D721Med (cell line): ENCODE data around the gene EFCAB11.

Source experiments
- DNase-seq: peaks from one replicate; pipeline ENCODE4 v3.0.0; 2011; ENCODE audit warnings: low spot score; ENCODE audit not compliant: insufficient read length
- FAIRE-seq: peaks from 2 replicates; lab custom pipeline; 2011; peaks lifted over from hg19 to GRCh38; lab: Jason Lieb, UNC
- CTCF ChIP-seq: IDR thresholded peaks from 2 replicates; pipeline ENCODE4 v1.5.1; 2012; ENCODE audit warnings: mild to moderate bottlenecking, control low read depth; ENCODE audit not compliant: insufficient read depth; ENCODE audit errors: missing control alignments

The EFCAB11 gene

DNA sequence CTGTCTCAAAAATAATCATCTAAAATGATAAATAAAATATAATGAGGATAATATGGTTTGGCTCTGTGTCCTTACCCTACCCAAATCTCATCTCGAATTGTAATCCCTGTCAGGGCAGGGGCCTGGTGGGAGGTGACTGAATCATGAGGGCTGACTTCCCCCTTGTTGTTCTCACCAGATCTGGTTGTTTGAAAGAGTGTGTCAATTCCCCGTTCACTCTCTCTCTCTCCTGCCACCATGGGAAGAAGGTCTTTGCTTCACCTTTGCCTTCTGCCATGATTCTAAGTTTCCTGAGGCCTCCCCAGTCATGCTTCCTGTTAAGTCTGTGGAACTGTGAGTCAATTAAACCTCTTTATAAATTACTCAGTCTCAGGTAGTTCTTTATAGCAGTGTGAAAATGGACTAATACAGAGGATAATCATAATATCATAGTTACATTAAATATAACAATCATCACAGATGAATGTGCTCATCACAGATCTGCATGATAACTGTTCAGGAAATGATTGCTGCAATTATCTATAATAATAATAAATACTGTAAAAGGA lies 12.6 kb downstream of the EFCAB11 start:
- no peak for TF ChIP-seq CTCF

DNA sequence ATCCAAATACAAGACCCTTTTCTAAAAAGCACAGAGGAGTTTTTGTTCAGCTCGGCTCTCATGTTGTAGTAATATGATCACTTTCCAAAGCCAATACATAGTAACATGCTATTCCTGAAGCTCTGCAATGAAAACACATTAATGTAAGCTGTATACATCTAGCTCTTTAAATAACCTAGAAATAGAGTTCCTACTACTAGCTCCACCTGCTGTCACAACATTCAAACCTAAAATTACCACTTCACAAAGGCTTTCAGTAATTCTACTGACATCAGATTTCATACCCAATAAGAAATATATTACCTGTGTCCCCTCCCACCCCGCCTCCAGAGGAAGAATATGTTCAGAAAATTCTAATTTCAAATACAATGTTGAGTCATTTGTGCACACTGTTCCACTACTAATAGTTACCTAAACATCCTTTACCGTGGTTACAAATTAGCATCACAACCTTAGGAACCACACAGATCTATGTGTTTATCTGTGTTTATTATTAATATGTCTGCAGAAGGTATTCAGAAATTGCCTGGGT lies 17.8 kb downstream of the EFCAB11 start:
- FAIRE-seq (no peak), DNase-seq (no peak)
- TF ChIP-seq CTCF = no peak

More for the DNA sequence above, 12.6 kb downstream of the EFCAB11 start:
- DNase-seq (no peak), FAIRE-seq (no peak)

GRCh38 chr14:89933002-89933401 lies 21.5 kb downstream of the EFCAB11 start:
- TF ChIP-seq CTCF = no peak
- FAIRE-seq = no peak

GRCh38 chr14:89927186-89927865 lies 27.2 kb downstream of the EFCAB11 start:
- no peak for TF ChIP-seq CTCF
- DNase-seq = no peak
- no peak for FAIRE-seq

More at GRCh38 chr14:89933002-89933401, 21.5 kb downstream of the EFCAB11 start:
- no peak for DNase-seq

DNA sequence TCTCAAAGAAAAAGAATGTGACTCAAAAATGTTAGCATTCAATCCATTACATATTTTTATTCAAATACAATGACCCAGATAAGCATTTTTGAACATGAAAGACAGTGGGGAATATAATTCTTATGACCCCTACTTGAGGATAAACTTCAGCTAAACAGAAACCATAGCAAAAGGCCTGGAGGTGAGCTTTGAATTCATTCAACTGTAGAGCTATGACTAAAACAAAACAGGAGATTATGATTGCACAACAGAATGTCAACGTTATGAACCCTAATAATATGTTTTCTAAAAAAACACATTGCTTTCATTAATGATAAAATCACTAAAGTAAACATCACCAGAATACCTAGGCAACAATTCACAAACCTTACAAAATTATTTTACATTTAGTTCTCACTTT lies 27.8 kb downstream of the EFCAB11 start:
- DNase-seq (no peak), FAIRE-seq (no peak)
- TF ChIP-seq CTCF = no peak

- DNase-seq (no peak), FAIRE-seq (no peak)
- no peak for TF ChIP-seq CTCF
Observed at GRCh38 chr14:89924268-89924667, 30.3 kb downstream of the EFCAB11 start.
